Liver (tissue), 9 donors: ENCODE data around the gene ADCY9. TPM values are rescaled to one million over a fixed set of nuclear protein-coding genes. Genes with fewer than 3 reads are reported as not detected.

ENCODE experiments used
- DNase-seq: peaks from one replicate; pipeline ENCODE4 v3.0.0-alpha.2; 2017; ENCODE audit warnings: low spot score
- H3K27ac ChIP-seq, 2 donors: one replicate each; pipeline ENCODE4 v1.7.0; 2013; ENCODE audit warnings: inconsistent platforms in 2 of 2, low read length in 2 of 2, control low read depth in 1 of 2, low read depth in 1 of 2, mild to moderate bottlenecking in 1 of 2
- H3K27me3 ChIP-seq, 4 donors: one replicate each; pipeline versions ENCODE4 v1.6.1 to v1.7.0; 2013; ENCODE audit warnings: low read length in 3 of 4, inconsistent platforms in 1 of 4, mild to moderate bottlenecking in 1 of 4, moderate library complexity in 1 of 4; ENCODE audit not compliant: control insufficient read depth in 4 of 4, insufficient read depth in 4 of 4
- H3K36me3 ChIP-seq, 4 donors: one replicate each; pipeline versions ENCODE4 v1.6.1 to v1.7.0; 2013; ENCODE audit warnings: low read length in 3 of 4, mild to moderate bottlenecking in 3 of 4, low read depth in 1 of 4, moderate library complexity in 1 of 4; ENCODE audit not compliant: control insufficient read depth in 4 of 4, insufficient read depth in 3 of 4
- H3K4me1 ChIP-seq, 4 donors: one replicate each; pipeline versions ENCODE4 v1.6.1 to v1.7.0; 2013; ENCODE audit warnings: low read length in 3 of 4, mild to moderate bottlenecking in 3 of 4, moderate library complexity in 1 of 4; ENCODE audit not compliant: control insufficient read depth in 4 of 4, insufficient read depth in 4 of 4
- H3K4me3 ChIP-seq, 3 donors: one replicate each; pipeline versions ENCODE4 v1.6.1 to v1.7.0; 2013; ENCODE audit warnings: low read length in 3 of 3, control low read depth in 1 of 3, low read depth in 1 of 3, mild to moderate bottlenecking in 1 of 3
- H3K9ac ChIP-seq, 2 donors: one replicate each; pipeline ENCODE4 v1.7.0; 2013; ENCODE audit warnings: low read length in 2 of 2, mild to moderate bottlenecking in 2 of 2, moderate library complexity in 2 of 2, control low read depth in 1 of 2, low read depth in 1 of 2
- H3K9me3 ChIP-seq, 4 donors: one replicate each; pipeline versions ENCODE4 v1.6.1 to v1.7.0; 2013; ENCODE audit warnings: low read length in 3 of 4; ENCODE audit not compliant: control insufficient read depth in 4 of 4
- CTCF ChIP-seq: fragments of 150-350 bp; IDR thresholded peaks from 2 replicates; pipeline ENCODE4 v1.5.1; 2017; ENCODE audit warnings: improper control_type of control experiment, low read depth, low read length; ENCODE audit not compliant: missing input control
- EGR1 ChIP-seq, 2 donors: IDR thresholded peaks; 2 replicates each; pipeline ENCODE4 v1.6.1; 2016 to 2018; ENCODE audit warnings: antibody characterized with exemption in 2 of 2, low read depth in 2 of 2
- FOXA1 ChIP-seq: IDR thresholded peaks from 2 replicates; pipeline ENCODE4 v1.6.1; 2016; ENCODE audit warnings: antibody characterized with exemption
- FOXA2 ChIP-seq: IDR thresholded peaks from 2 replicates; pipeline ENCODE4 v1.6.1; 2016; ENCODE audit warnings: antibody characterized with exemption
- GABPA ChIP-seq, 2 donors: IDR thresholded peaks in 1 of 2; conservative IDR thresholded peaks in 1 of 2; 2 replicates each; pipeline ENCODE4 v1.6.1; 2016; ENCODE audit warnings: antibody characterized with exemption in 2 of 2, mild to moderate bottlenecking in 1 of 2, moderate library complexity in 1 of 2
- HNF4A ChIP-seq, 2 donors: conservative IDR thresholded peaks; 2 replicates each; pipeline ENCODE4 v1.6.1; 2016; ENCODE audit warnings: antibody characterized with exemption in 2 of 2, mild to moderate bottlenecking in 2 of 2
- HNF4G ChIP-seq: IDR thresholded peaks from 2 replicates; pipeline ENCODE4 v1.6.1; 2016; ENCODE audit warnings: antibody characterized with exemption
- JUND ChIP-seq, 2 donors: IDR thresholded peaks; 2 replicates each; pipeline ENCODE4 v1.6.1; 2016; ENCODE audit warnings: antibody characterized with exemption in 2 of 2
- MAX ChIP-seq: IDR thresholded peaks from 2 replicates; pipeline ENCODE4 v1.6.1; 2016; ENCODE audit warnings: antibody characterized with exemption
- NR2F2 ChIP-seq: IDR thresholded peaks from 2 replicates; pipeline ENCODE4 v1.6.1; 2016; ENCODE audit warnings: antibody characterized with exemption
- RAD21 ChIP-seq, 2 donors: IDR thresholded peaks; 2 replicates each; pipeline ENCODE4 v1.6.1; 2016; ENCODE audit warnings: antibody characterized with exemption in 2 of 2, mild to moderate bottlenecking in 2 of 2
- REST ChIP-seq: IDR thresholded peaks from 2 replicates; pipeline ENCODE4 v1.6.1; 2016; ENCODE audit warnings: antibody characterized with exemption, mild to moderate bottlenecking
- RXRA ChIP-seq, 2 donors: IDR thresholded peaks; 2 replicates each; pipeline ENCODE4 v1.6.1; 2017 to 2018; ENCODE audit warnings: antibody characterized with exemption in 2 of 2, mild to moderate bottlenecking in 1 of 2
- SP1 ChIP-seq: IDR thresholded peaks from 2 replicates; pipeline ENCODE4 v1.6.1; 2018; ENCODE audit warnings: antibody characterized with exemption, mild to moderate bottlenecking
- TAF1 ChIP-seq: conservative IDR thresholded peaks from 2 replicates; pipeline ENCODE4 v1.6.1; 2016; ENCODE audit warnings: antibody characterized with exemption, mild to moderate bottlenecking
- YY1 ChIP-seq: IDR thresholded peaks from 2 replicates; pipeline ENCODE4 v1.6.1; 2016; ENCODE audit warnings: antibody characterized with exemption, mild to moderate bottlenecking
- ZBTB33 ChIP-seq: IDR thresholded peaks from 2 replicates; pipeline ENCODE4 v1.6.1; 2016; ENCODE audit warnings: antibody characterized with exemption
- WGBS: extraction: QIAGEN DNeasy Blood & Tissue Kit; methylation state at CpG from one replicate; pipeline ENCODE4 v1.1.7; 2013; 5-methylcytosine and 5-hydroxymethylcytosine counted together
- polyA plus RNA-seq, 2 donors: library from polyadenylated mRNA; stranded (reverse) in 1 of 2; unstranded in 1 of 2; fragments of 200-250 nt in 1 of 2; fragments of >200 nt in 1 of 2; fragmentation: Nextera tagmentation in 1 of 2; extraction: Ambion mirVana in 1 of 2; gene quantifications; one replicate each; pipeline versions ENCODE4 v1.2.1 to v1.2.3, GENCODE V29; 2013 to 2015
- total RNA-seq, 2 donors: library from RNA; depleted of rRNA; stranded (reverse); fragments of >200 nt; gene quantifications; one replicate each; pipeline ENCODE4 v1.2.3, GENCODE V29; 2014
- donor health status: healthy.
- donor health status: healthy.
- donor health status: healthy.
- donor health status: healthy.
- donor health status: healthy.

Gene ADCY9
- total and polyA plus RNA-seq, 4 donors, result 3.6 to 25.1 (median 11.0) TPM

- TF ChIP-seq REST (no peak), SP1 (no peak)
Observed at GRCh38 chr16:4136229-4136813, 20.1 kb upstream of the ADCY9 start (continued).

GRCh38 chr16:4135537-4135936 lies 19.3 kb upstream of the ADCY9 start:
- no peak for TF ChIP-seq REST
- TF ChIP-seq GABPA (IDR thresholded peaks at IDR 0.05 in 1 of 2, conservative IDR thresholded peaks at IDR 0.05 in 1 of 2), result no peak
- TF ChIP-seq RXRA (IDR thresholded peaks at IDR 0.05), result no peak
- TF ChIP-seq FOXA1, result no peak
- no peak for TF ChIP-seq MAX
- no peak for TF ChIP-seq SP1
- no peak for TF ChIP-seq NR2F2
- TF ChIP-seq TAF1, result no peak
- no peak for TF ChIP-seq ZBTB33
- no peak for TF ChIP-seq FOXA2
- TF ChIP-seq JUND (IDR thresholded peaks at IDR 0.05), result no peak
- no peak for TF ChIP-seq HNF4G
- TF ChIP-seq RAD21 (IDR thresholded peaks at IDR 0.05), result no peak
- TF ChIP-seq CTCF, result no peak
- no peak for TF ChIP-seq YY1
- no peak for TF ChIP-seq EGR1 (IDR thresholded peaks at IDR 0.05; ENCODE audit: low read depth in 2 of 2)
- TF ChIP-seq HNF4A (conservative IDR thresholded peaks at IDR 0.05), result no peak

More at GRCh38 chr16:4135537-4135936, 19.3 kb upstream of the ADCY9 start:
- no peaks in the 10 kb centered on the region for H3K36me3 ChIP-seq
- H3K4me1 ChIP-seq, result no peaks in the 10 kb centered on the region
- H3K9ac ChIP-seq, result no peak overlapping the region
- 100% methylated on average over 1 of the region's 1 CpG for WGBS
- no peak overlapping the region for H3K27ac ChIP-seq
- H3K27me3 ChIP-seq, result no peaks in the 10 kb centered on the region
- no peaks in the 10 kb centered on the region for H3K9me3 ChIP-seq
- no peak for DNase-seq
- no peak overlapping the region for H3K4me3 ChIP-seq
